ENCODE measurements around the gene ALB.

ALB gene

GRCh38 chr4:73451981-73452747, 48.1 kb downstream of the ALB start:
- no peak for DNase-seq (ENCODE audit: low spot score)

GRCh38 chr4:73452953-73453700, 49.0 kb downstream of the ALB start:
- no peak for DNase-seq (ENCODE audit: low spot score)

- no peak for DNase-seq (ENCODE audit: low spot score)
Measured at GRCh38 chr4:73453701-73454005, 49.6 kb downstream of the ALB start.

- DNase-seq (ENCODE audit: low spot score) = no peak
Measured at GRCh38 chr4:73454920-73455319, 50.8 kb downstream of the ALB start.

- DNase-seq (ENCODE audit: low spot score) = no peak
Measured at GRCh38 chr4:73456177-73457022, 52.3 kb downstream of the ALB start.

GRCh38 chr4:73458184-73459047, 54.3 kb downstream of the ALB start:
- no peak for DNase-seq (ENCODE audit: low spot score)

GRCh38 chr4:73459048-73459421, 54.9 kb downstream of the ALB start:
- no peak for DNase-seq (ENCODE audit: low spot score)

- no peak for DNase-seq (ENCODE audit: low spot score)
Measured at GRCh38 chr4:73460913-73461522, 56.9 kb downstream of the ALB start.

GRCh38 chr4:73468170-73468569, 64.1 kb downstream of the ALB start:
- DNase-seq (ENCODE audit: low spot score) = no peak

- DNase-seq (ENCODE audit: low spot score) = no peak
Measured at GRCh38 chr4:73470728-73471127, 66.6 kb downstream of the ALB start.
